Gastroesophageal sphincter (tissue), 3 donors: ENCODE results near the gene DAPK2.

Source experiments
- EP300 ChIP-seq: sonication (generic); formaldehyde crosslinking; IDR thresholded peaks from one replicate; pipeline ENCODE4 v1.6.1; 2017; ENCODE audit warnings: antibody characterized with exemption, mild to moderate bottlenecking
- POLR2A ChIP-seq, 2 donors: fragments of 450-650 bp; IDR thresholded peaks; one replicate each; pipeline ENCODE4 v1.6.1; 2017; ENCODE audit warnings: antibody characterized with exemption in 2 of 2, mild to moderate bottlenecking in 2 of 2, moderate library complexity in 1 of 2
- TF ChIP-seq, protein P1 (sequence below), 4 experiments: fragments of 200-600 bp in 2 of 4; fragments of 450-650 bp in 2 of 4; sonication (generic) in 1 of 4; IDR thresholded peaks; one replicate each; pipeline ENCODE4 v1.5.1; 2017 to 2019; ENCODE audit warnings: antibody characterized with exemption in 4 of 4, mild to moderate bottlenecking in 2 of 4, moderate library complexity in 2 of 4

DNA sequence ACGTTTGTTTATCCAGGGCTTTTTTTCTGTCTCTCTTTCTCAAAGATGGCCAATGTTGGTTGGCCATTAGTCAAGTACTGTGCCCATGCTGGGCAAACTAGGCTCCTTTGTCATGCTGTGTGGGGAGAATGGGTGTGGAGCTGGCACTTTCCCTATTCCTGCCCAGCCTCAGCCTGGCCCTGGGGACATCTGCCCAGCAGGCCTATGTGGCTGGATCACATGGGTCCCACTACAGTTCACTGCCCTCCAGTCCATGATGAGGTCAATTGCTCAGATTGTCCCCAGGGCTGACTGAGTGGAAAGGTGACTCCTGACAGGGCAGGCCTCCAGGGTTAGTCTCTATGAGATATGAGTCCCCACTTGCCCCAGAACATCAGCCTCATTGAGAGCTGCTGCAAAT lies 158.1 kb downstream of the DAPK2 start:
- TF ChIP-seq, protein P1, sequence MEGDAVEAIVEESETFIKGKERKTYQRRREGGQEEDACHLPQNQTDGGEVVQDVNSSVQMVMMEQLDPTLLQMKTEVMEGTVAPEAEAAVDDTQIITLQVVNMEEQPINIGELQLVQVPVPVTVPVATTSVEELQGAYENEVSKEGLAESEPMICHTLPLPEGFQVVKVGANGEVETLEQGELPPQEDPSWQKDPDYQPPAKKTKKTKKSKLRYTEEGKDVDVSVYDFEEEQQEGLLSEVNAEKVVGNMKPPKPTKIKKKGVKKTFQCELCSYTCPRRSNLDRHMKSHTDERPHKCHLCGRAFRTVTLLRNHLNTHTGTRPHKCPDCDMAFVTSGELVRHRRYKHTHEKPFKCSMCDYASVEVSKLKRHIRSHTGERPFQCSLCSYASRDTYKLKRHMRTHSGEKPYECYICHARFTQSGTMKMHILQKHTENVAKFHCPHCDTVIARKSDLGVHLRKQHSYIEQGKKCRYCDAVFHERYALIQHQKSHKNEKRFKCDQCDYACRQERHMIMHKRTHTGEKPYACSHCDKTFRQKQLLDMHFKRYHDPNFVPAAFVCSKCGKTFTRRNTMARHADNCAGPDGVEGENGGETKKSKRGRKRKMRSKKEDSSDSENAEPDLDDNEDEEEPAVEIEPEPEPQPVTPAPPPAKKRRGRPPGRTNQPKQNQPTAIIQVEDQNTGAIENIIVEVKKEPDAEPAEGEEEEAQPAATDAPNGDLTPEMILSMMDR (IDR thresholded peaks at IDR 0.05): no peak
- TF ChIP-seq POLR2A (IDR thresholded peaks at IDR 0.05) (no peak), EP300 (no peak)
